Calu3 (cell line): ENCODE data around the gene SLC1A7. TPM values are rescaled to one million over a fixed set of nuclear protein-coding genes. Genes with fewer than 3 reads are reported as not detected.

Source experiments
- BruUV-seq: library from RNA; stranded (reverse); fragments of 400-500 nt; replicated peaks from 2 replicates; lab custom pipeline; 2021; lab: Mats Ljungman, UMichigan
- CTCF ChIA-PET: fragments of 300-600 bp; sonication (Branson Sonifier 250); formaldehyde crosslinking; loops from one replicate; lab custom pipeline; 2022; ENCODE audit warnings: antibody characterized with exemption; lab: Charles Lee
- DNase-seq: peaks from one replicate; pipeline ENCODE4 v3.0.0; 2022
- H3K27ac Mint-ChIP-seq: one replicate; pipeline ENCODE4 v1.8.0; 2022; ENCODE audit warnings: mixed read lengths; ENCODE audit not compliant: unreplicated experiment
- H3K27me3 Mint-ChIP-seq: one replicate; pipeline ENCODE4 v1.8.0; 2022; ENCODE audit warnings: mixed read lengths; ENCODE audit not compliant: unreplicated experiment
- H3K36me3 Mint-ChIP-seq: one replicate; pipeline ENCODE4 v1.8.0; 2022; ENCODE audit warnings: mild to moderate bottlenecking, moderate library complexity, mixed read lengths; ENCODE audit not compliant: insufficient read depth, unreplicated experiment
- H3K4me1 Mint-ChIP-seq: one replicate; pipeline ENCODE4 v1.8.0; 2022; ENCODE audit warnings: mild to moderate bottlenecking, low read depth, mixed read lengths; ENCODE audit not compliant: unreplicated experiment
- H3K4me3 Mint-ChIP-seq: one replicate; pipeline ENCODE4 v1.8.0; 2022; ENCODE audit warnings: mild to moderate bottlenecking, low read depth, moderate library complexity, mixed read lengths; ENCODE audit not compliant: unreplicated experiment
- H3K9me3 Mint-ChIP-seq: one replicate; pipeline ENCODE4 v1.8.0; 2022; ENCODE audit warnings: low read depth, mixed read lengths; ENCODE audit not compliant: unreplicated experiment
- intact Hi-C: fragments of 100-400 bp; cut with micrococcal nuclease; formaldehyde crosslinking; loops from one replicate; pipeline ENCODE4 v1.10.0; 2022; ENCODE audit not compliant: unreplicated experiment
- total RNA-seq: library from RNA; stranded (reverse); gene quantifications from 2 replicates; pipeline ENCODE4 v1.2.3, GENCODE V29; 2022
- TF ChIP-seq, protein P1 (sequence below): fragments of 200-600 bp; IDR thresholded peaks from one replicate; pipeline ENCODE4 v1.8.0; 2022; ENCODE audit warnings: antibody characterized with exemption; ENCODE audit not compliant: unreplicated experiment

Gene SLC1A7
- total RNA-seq, 1 experiment from 2014 or later: not detected

DNA sequence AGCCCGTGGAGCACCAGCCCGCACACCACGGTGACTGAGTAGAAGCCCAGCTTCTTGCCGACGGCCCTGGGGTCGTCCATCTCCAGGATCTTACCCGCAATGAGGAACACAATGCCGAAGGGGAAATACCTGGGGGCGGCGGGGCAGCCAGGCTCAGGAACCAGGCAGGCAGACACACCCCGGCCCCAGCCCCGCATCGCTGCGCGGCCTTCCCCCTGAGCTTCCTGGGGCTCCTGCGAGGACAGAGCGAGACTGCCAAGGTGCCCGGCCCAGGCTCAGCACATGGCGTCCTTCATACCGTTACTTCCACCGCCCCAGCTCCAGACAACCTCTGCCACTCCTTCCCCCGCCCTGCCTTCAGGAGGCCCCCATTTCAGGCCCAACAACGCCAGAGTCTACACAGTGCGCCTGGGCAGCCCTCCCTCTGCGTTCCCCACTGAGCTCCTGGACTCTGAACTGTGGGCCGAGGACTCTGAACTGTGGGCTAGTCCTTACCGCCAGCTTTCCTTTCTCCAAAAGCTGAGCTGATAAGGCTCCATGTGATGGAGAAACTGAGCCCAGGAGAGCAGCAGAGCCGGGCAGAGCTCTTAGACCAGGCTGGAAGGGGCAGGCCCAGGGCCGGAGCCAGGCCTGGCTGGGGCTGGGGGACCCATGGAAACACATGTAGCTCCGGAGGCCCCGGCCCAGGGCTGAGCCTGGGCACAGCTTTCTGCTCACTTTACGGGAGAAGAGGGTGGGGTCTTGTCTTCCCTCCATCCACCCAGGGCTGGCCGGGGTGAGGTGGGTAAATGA is 49.6 kb downstream of the SLC1A7 start:
- Mint-ChIP-seq H3K4me3 (no peak overlapping the region), H3K9me3 (no peaks in the 10 kb centered on the region), H3K36me3 (peaks cover 5% of the 10 kb centered on the region), H3K4me1 (no peaks in the 10 kb centered on the region), H3K27me3 (peaks cover 13% of the 10 kb centered on the region), H3K27ac (no peak overlapping the region)
- no peak for DNase-seq
- TF ChIP-seq, protein P1, sequence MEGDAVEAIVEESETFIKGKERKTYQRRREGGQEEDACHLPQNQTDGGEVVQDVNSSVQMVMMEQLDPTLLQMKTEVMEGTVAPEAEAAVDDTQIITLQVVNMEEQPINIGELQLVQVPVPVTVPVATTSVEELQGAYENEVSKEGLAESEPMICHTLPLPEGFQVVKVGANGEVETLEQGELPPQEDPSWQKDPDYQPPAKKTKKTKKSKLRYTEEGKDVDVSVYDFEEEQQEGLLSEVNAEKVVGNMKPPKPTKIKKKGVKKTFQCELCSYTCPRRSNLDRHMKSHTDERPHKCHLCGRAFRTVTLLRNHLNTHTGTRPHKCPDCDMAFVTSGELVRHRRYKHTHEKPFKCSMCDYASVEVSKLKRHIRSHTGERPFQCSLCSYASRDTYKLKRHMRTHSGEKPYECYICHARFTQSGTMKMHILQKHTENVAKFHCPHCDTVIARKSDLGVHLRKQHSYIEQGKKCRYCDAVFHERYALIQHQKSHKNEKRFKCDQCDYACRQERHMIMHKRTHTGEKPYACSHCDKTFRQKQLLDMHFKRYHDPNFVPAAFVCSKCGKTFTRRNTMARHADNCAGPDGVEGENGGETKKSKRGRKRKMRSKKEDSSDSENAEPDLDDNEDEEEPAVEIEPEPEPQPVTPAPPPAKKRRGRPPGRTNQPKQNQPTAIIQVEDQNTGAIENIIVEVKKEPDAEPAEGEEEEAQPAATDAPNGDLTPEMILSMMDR: no peak
- BruUV-seq: no TSS peak
- intact Hi-C loops: no loop called here
- CTCF ChIA-PET: interaction anchor here (0.5 kb wide), 1 partner anchor 80 kb away, joined by 3 read pairs; no protein-coding TSS in a partner anchor

DNA sequence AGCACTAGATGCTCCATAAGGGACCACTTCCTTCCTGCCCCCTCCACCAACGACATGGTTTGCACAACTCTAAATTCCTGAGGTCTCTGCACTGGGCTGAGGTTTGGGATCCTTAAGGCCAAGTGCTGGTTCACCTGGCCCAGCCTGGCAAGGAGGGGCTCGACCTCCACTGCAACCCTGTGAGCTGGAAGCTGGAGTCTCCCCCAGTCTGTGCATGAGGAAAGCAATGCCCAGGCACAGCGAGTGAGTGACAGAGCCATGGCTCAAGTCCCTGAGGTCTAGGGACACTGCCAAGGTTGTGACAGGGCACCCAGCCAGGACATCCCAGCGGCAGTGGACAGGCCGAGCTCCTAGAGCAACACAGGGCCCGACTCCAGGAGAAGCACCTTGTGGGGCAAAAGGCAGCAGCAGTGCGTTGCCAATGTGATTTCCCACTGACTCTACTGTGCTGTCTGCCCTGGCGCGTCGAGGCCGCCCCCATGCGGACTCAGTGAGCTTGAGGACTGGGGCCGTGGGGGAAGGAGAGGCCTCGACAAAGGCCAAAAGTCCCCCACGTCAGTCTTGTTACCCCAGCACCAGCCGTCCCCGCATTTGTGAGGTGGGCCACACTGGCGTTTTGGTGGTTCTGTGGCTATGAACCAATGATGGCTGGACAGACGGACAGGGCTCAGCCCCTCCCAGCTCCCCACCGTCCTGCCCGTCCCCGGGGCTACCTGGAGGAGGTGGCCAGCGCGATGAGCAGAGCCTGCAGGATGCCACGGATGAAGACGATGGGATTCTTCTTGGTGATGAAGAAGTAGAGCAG is 50.4 kb downstream of the SLC1A7 start:
- no TSS peak for BruUV-seq
- H3K4me1 Mint-ChIP-seq: no peaks in the 10 kb centered on the region
- intact Hi-C loops: no loop called here
- no peaks in the 10 kb centered on the region for H3K9me3 Mint-ChIP-seq
- H3K36me3 Mint-ChIP-seq: peaks cover 5% of the 10 kb centered on the region
- no peak overlapping the region for H3K4me3 Mint-ChIP-seq
- no peak for DNase-seq
- TF ChIP-seq, protein P1: no peak
- H3K27ac Mint-ChIP-seq: no peak overlapping the region
- CTCF ChIA-PET: no interaction called here
- H3K27me3 Mint-ChIP-seq: peaks cover 13% of the 10 kb centered on the region

DNA sequence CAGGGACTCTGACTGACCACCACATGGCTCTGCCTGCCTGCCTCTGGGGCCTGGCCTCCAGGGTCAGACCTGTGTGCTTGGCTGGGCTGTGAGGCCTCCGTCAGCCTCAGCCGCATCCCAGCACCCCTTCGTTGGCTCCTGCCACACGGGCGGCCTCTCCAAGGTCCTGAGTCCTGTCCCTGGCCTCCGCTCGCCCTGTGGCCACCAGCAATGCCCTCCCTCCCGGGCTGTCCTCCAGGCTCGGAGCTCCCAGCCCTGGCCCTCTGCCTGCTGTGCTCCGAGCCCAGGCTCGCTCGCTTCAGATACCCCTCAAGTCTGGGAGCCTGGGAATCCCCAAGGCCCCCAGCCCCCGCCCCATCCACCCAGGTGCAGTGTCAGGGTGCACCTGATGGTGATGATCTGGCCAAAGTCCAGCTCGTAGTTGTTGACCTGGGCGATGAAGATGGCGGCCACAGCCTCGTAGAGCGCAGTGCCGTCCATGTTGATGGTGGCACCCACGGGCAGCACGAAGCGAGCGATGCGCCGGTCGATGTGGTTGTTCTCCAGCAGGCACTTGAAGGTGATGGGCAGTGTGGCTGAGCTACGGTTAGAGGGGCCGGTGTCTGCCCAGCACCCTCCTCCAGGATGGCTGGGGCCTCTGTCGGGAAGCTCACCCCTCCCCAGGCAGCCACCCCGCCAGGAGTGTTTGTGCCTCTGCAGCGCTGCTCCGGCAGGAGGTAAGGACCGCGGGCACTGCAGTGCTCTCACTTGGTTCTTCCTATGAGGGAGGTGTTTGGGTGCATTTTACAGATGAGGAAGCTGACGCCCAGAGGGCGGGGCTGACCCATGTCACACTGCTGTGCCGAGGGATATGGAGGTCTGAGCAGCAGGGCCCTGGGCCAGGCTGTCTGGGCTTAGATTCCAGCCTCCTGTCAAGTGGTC is 52.0 kb downstream of the SLC1A7 start:
- no TSS peak for BruUV-seq
- Mint-ChIP-seq H3K36me3 (peaks cover 5% of the 10 kb centered on the region), H3K4me1 (no peaks in the 10 kb centered on the region), H3K27ac (no peak overlapping the region), H3K4me3 (no peak overlapping the region), H3K27me3 (peaks cover 13% of the 10 kb centered on the region), H3K9me3 (no peaks in the 10 kb centered on the region)
- intact Hi-C loops: no loop called here
- TF ChIP-seq, protein P1: no peak
- CTCF ChIA-PET: interaction anchor here (1.0 kb wide), 1 partner anchor 36 kb away, joined by 3 read pairs; no protein-coding TSS in a partner anchor
- no peak for DNase-seq
